Glutamatergic neuron (in vitro differentiated cells): Measurements from ENCODE around the gene EID1. TPM values are rescaled to one million over a fixed set of nuclear protein-coding genes. Genes with fewer than 3 reads are reported as not detected.

Experiments used
- DNase-seq: peaks from one replicate; pipeline ENCODE4 v3.0.0; 2022
- H3K27ac Mint-ChIP-seq: one replicate; pipeline ENCODE4 v1.8.0; 2020; ENCODE audit warnings: mild to moderate bottlenecking, mixed read lengths, inconsistent platforms; ENCODE audit not compliant: unreplicated experiment
- H3K27me3 Mint-ChIP-seq: one replicate; pipeline ENCODE4 v1.8.0; 2020; ENCODE audit warnings: mild to moderate bottlenecking, moderate library complexity, mixed read lengths, inconsistent platforms; ENCODE audit not compliant: unreplicated experiment
- H3K36me3 Mint-ChIP-seq: one replicate; pipeline ENCODE4 v1.8.0; 2020; ENCODE audit warnings: mild to moderate bottlenecking, mixed read lengths, inconsistent platforms; ENCODE audit not compliant: unreplicated experiment
- H3K4me1 Mint-ChIP-seq: one replicate; pipeline ENCODE4 v1.8.0; 2020; ENCODE audit warnings: mild to moderate bottlenecking, low read depth, mixed read lengths, inconsistent platforms; ENCODE audit not compliant: unreplicated experiment
- H3K4me3 Mint-ChIP-seq: one replicate; pipeline ENCODE4 v1.8.0; 2020; ENCODE audit warnings: mild to moderate bottlenecking, mixed read lengths, inconsistent platforms; ENCODE audit not compliant: unreplicated experiment
- H3K9me3 Mint-ChIP-seq: one replicate; pipeline ENCODE4 v1.8.0; 2020; ENCODE audit warnings: mild to moderate bottlenecking, moderate library complexity, mixed read lengths, inconsistent platforms; ENCODE audit not compliant: unreplicated experiment
- CTCF ChIP-seq: fragments of 200-600 bp; sonication (generic); IDR thresholded peaks from one replicate; pipeline ENCODE4 v1.5.0; 2021; ENCODE audit not compliant: partially characterized antibody, unreplicated experiment
- total RNA-seq: library from RNA; stranded (reverse); fragmentation: NEBNext Ultra II Directional; extraction: Animal tissue kit (Norgen Biotek cat#: 25700); gene quantifications from one replicate; pipeline ENCODE4 v1.2.1, GENCODE V29; 2021; ENCODE audit not compliant: unreplicated experiment

The EID1 gene
- total RNA-seq, 1 donor from 2014 or later, result 146 TPM

DNA sequence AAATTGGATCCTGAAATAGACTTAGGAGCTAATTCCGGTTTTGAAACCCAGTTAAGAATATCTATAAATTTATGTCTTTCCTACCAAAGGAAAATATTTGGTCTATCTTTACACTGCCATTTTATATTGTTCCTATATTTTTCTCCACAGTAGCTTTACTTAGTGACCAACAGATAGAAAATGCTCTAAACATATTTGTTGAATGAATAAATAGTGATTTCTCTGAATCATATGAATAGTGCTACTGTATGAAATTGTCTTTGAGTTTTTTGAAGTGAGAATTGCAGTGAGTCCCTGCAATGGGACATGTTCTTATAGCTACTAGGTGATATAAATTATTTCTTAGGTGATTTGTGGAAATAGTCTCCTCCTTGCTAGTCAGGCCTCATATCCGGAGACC, 18.5 kb upstream of the EID1 start:
- Mint-ChIP-seq H3K4me1 (no peaks in the 10 kb centered on the region), H3K4me3 (no peak overlapping the region)
- TF ChIP-seq CTCF, result no peak

DNA sequence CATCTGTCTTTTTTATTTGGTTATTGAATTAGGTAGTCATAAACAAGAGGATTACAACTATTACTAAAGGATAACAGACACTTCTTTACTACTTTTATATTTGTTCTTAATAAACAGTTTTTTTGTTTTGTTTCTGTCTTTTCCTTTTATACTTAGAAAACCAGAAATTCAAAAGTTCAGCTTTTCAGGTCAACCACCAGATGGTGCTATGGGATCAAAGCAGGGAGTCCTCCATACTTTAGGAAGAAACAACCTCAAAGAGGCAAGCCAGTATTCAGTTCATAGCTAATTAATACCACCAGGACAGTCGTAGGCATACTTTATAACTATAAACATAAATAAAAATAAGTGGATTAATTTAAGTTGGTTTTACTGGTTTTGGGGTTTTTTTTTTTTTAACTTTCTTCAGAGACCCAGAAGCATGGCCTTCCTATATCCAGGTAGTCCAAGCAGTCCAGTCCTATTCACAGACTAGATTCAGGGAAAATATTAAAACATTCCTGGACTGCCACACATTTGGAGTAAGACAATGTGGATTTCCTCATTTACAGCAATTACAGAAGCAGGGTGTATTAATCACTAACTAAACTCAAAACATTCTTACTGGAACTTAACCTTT, 16.0 kb upstream of the EID1 start:
- H3K27me3 Mint-ChIP-seq, result peaks cover 5% of the 10 kb centered on the region
- H3K4me1 Mint-ChIP-seq, result peaks cover 15% of the 10 kb centered on the region
- H3K36me3 Mint-ChIP-seq, result no peaks in the 10 kb centered on the region
- no peak overlapping the region for H3K27ac Mint-ChIP-seq
- TF ChIP-seq CTCF, result peak; percentile 73
- H3K4me3 Mint-ChIP-seq, result no peak overlapping the region
- DNase-seq, result no peak
- no peaks in the 10 kb centered on the region for H3K9me3 Mint-ChIP-seq

More for the DNA sequence above, 18.5 kb upstream of the EID1 start:
- Mint-ChIP-seq H3K9me3 (peaks cover 2% of the 10 kb centered on the region), H3K27me3 (peaks cover 2% of the 10 kb centered on the region), H3K36me3 (no peaks in the 10 kb centered on the region), H3K27ac (no peak overlapping the region)
- DNase-seq, result no peak

GRCh38 chr15:48862705-48863104, 15.2 kb upstream of the EID1 start:
- no peak overlapping the region for H3K4me3 Mint-ChIP-seq
- H3K27ac Mint-ChIP-seq, result no peak overlapping the region
- H3K27me3 Mint-ChIP-seq, result peaks cover 5% of the 10 kb centered on the region
- H3K9me3 Mint-ChIP-seq, result no peaks in the 10 kb centered on the region
- peaks cover 15% of the 10 kb centered on the region for H3K4me1 Mint-ChIP-seq
- no peak for TF ChIP-seq CTCF
- no peaks in the 10 kb centered on the region for H3K36me3 Mint-ChIP-seq
- no peak for DNase-seq

- Mint-ChIP-seq H3K27ac (no peak overlapping the region), H3K4me1 (peaks cover 15% of the 10 kb centered on the region), H3K9me3 (no peaks in the 10 kb centered on the region), H3K27me3 (peaks cover 3% of the 10 kb centered on the region), H3K4me3 (peak overlapping the region; percentile 5), H3K36me3 (no peaks in the 10 kb centered on the region)
- DNase-seq, result peak; percentile 28
- no peak for TF ChIP-seq CTCF
Observed at GRCh38 chr15:48865370-48866079, 12.4 kb upstream of the EID1 start.

DNA sequence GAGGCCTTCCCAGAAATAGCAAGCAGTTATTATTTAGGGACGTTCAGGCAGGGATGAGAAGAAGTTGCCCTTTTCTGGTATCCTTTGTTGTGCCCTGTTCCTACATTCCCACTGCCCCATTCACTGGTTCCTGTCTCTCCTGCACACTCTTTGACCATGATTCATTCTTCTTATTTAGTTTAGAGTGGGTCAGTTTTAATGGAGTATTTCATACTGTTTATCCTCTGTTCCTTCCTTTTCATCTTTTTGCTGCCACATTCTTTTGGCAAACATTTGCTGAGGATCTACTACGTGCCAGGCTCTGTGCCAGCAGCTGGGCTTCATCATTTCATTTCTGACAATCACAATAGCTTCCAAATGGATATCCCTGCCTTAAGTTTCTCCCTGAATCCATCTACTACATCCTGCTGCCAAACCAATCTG, 11.8 kb upstream of the EID1 start:
- Mint-ChIP-seq H3K36me3 (no peaks in the 10 kb centered on the region), H3K27ac (no peak overlapping the region), H3K4me3 (peak overlapping the region; percentile 17), H3K27me3 (peaks cover 3% of the 10 kb centered on the region), H3K4me1 (peaks cover 15% of the 10 kb centered on the region), H3K9me3 (no peaks in the 10 kb centered on the region)
- TF ChIP-seq CTCF, result no peak
- DNase-seq, result no peak
